HG03108 (cell line): ENCODE results near the gene CFAP65.

Source experiments
- ATAC-seq: cut with Tn5 transposase; IDR thresholded peaks from one replicate; pipeline ENCODE4 v1.9.1; 2021; ENCODE audit warnings: moderate library complexity; ENCODE audit not compliant: unreplicated experiment

Gene CFAP65

DNA sequence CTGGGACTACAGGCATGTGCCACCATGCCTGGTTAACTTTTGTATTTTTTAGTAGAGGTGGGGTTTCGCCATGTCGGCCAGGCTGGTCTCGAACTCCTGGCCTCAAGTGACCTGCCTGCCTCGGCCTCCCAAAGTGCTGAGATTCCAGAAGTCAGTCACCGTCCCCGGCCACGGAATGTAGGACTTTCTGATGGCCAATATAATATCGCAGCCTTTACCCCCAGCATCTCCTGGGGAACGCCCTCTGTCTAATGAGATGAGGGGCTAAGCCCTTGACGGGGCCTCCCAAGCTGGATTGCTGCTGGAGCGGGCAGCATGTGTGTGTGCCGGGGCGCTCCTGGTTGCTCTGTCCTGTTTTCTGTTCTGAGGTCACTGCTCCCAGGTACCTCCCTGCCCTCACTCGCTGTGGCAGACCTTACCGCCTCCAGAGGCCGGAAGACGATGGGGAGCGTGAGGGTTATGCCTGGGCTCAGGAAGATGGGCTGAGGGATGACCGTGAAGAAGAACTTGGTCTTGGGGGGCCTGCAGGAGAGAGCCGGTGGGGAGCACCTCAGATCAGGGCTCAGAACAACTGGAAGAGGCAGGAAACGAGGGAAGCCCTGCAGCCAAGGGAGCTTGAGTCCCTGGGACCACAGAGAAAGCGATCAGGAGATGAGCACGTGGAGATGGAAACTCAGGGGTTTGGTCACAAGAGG is 9.1 kb downstream of the CFAP65 start:
- ATAC-seq: no peak

DNA sequence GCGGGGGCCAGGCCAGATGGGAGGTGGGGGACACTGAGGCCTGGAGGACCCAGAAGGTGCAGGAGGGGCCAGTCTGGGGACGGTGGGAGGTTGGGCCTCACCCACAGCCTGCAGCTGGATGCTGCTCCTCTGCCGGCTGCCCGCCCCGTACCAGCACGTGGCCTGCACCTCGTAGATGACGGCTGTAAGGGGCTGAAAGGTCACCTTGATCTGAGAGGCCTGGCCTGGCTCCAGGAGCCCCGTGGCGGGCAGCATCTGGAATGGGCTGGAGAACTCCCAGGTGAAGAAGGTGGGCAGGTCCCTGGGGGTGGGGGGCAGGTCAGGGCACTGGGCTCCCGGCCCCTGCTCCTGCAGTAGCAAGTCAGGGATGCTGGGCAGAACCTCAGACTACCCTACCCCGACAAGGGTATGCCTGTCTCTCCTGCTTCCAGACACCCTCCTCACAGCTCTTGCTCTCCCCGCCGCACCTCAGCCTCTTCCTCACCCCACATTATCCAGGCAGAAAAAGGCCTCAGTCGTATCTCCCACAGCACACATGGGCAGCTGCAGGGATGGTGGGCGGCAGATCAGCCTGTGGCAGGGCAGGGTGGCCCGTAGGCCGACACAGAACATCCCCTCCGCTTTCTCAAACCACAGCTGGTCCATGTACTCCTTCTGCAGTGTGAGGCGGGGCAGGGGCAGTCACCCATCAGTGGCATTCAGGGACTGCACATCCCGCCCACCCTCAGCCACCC is 10.1 kb downstream of the CFAP65 start:
- no peak for ATAC-seq

DNA sequence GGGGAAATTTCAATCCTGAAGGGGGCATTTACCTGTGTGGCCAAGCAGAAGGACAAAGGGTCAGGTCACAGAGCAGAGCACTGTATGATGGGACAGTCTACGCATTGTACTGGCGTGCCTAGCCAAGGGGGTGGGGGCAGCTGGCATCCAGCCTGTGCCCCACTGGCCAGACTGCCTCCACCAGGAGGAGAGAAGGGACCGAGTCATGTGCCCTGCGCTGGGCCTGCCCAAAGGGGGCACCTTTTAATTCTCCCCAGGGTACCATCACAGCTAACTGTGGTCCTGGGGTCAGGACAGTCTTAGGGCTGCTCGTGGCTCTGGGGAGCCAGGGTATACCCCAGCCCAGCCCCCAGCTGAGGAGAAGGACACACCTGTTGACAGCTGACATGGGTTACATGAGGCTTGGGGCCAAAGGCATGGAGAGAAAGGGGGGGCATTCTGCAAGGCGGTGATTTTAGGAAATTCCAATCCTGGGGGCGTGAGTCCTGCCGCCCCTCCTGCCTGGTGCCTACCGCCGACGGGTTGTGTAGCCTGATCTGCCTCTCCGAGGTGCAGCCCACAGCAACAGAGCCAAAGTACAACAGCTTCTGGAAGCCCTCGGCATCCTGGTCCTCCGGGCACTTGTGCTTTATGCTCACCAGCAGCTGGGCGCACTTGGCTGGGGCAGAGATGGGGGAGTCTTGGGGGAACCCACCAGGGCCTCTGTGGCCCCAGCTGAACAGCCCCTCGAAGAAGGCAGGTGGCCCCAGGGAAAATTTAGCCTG is 11.0 kb downstream of the CFAP65 start:
- no peak for ATAC-seq

DNA sequence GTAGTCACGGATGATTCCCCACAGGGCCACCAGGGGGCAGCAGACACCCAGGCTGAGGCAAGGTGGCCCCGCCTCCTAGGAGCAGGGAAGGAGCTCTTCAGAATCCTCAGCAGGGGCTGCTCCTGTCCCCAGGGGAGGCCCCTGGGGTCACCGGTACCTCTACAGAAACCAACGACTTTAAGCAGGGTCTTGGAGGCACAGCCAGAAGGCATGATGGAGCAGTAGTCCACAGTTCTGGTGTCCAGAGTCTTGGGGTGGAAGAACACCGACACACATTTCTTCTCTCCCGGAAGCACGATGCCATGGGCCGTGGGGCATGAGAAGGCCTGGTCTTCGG is 11.5 kb downstream of the CFAP65 start:
- peak; percentile 58 for ATAC-seq

DNA sequence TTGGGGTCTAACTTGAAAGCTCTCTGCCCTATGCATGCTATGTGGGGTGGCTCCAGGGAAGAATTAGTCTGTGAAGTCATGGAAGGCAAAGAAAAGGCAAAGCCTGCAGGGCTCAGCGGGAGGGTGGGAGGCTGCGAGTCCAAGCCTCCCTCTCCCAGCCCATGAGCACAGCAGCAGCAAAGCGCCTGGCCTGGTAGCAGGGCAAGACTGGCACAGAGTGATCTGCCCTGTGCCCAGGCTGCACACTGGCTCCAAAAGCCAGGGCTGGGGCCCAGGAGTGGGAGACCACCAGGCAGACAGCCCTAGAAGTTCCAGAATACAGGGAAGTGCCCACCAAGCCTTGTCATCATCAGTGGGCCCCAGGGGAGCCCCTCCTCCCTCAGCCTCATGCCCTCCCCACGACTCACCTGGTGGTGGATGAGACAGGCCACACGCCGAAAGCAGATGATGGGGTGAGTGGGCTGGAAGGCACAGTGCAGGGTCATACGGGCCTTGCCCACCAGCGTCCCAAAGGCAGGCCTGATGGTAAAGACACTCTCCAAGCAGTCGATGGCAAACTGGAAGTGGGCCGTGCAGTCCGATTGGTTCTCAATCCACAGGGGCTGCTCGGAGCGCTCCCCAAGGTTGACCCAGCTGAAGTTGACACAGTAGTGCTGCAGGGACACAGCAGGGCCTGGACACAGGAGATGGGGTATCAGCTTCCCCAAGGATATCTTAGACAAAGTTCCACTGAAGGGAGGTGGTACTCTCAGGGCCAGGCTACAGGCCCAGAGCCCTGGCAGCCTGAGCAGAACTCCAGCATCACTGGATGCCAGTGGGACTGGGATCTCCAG is 12.1 kb downstream of the CFAP65 start:
- no peak for ATAC-seq

DNA sequence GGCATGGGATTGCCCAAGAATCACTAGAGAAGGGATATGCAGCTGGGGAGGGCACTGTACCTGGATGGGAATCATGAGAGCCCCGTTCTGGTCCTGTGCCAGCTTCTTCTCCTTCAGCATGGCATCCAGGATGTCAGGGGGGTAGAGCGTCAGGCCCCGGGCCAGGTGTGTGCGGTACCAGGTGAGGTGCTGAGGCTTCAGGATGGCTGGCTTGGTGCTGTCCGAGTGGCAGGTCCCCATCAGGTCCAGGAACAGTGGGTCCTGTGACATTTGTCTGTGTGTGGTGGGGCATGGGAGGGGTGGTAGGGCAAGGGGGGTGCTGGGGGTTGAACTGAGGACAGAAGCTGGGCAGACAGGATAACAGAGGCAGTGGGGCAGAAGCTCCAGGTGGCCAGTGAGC is 13.2 kb downstream of the CFAP65 start:
- no peak for ATAC-seq

DNA sequence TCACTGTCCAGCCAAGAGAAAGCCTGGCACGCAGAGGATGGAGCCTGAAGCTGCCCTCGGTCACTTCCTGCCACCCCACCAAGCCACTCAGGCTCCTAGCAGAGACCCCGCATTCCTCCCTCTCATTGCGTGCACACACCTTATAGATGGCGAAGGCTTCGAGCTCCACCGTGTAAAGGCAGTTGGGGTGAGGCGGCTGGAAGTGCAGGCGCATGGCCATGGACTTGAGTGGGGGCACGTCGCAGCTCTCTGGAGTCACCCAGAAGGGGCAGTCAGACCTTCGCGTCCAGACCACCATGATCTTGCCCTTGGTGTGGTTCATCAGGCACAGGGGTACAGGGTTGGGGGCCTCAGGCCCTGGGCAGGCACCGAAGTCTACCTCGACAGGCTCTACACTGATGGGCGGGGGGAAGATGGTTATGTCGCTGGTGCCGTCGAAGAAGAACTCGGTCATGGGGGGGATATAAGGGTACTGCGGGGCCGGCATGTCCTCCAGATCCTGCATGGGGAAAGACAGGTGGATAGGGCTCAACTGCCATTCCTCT is 13.7 kb downstream of the CFAP65 start:
- ATAC-seq: no peak

DNA sequence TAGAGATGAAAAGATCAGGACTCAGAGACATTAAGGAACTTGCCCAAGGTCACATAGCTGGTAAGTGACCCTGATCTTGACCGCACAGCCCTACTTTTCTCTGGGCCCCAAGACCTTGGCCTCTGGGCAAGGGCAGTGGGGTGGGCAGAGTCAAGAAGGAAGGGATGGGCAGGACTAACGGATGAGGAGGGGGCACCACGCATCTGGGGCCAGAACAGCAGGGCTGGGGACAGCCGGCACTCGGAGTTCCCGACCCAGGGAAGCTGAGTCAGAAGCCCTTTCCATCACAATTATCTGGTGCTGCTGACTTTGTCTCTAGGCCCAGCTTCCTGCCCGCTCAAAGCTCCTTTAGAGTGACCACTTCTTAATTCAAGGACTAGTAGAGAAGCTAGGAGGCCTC is 14.4 kb downstream of the CFAP65 start:
- no peak for ATAC-seq

DNA sequence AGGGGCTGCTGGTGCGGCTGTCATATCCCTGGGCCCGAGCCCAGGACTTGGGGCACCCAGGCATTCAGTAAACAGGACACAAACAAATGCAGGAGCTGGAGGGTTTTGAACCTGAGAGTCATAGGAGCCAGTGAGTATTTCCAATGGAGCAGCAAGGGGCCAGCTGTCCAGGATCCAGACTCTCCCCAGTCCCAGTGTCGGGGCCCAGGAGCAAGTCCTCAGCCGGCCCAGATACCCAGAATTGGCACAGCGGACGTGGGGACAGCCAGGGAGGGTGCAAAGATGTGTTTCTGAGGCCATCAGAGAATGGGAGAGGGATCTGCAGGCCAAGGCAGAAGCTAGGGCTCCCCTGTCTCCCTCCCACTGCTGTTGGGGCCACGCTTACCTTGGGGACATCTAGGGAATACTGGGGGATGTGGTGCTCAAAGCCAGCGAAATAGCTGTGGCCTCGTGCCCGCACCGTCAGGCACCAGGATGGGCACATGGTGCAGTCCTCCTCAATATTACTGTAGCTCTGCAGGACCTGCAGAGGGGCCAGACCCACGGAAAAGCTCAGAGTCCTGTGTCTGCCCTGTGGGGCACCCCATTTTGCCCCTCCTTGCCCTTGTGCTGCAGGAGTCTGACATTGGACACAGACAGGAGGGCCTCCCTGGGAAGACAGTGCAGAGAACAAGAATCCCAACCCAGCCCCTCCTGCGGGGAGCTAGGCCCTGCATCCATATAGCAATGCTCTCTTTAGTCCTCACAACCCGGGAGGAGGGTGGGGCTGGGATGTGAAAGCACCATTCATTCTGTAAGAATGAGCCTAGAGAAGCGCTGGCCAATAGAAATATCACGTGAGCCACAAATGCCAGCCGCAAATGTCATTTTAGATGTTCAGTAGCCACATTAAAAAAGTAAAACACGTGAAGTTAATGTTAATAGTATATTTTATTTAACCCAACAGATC is 15.4 kb downstream of the CFAP65 start:
- ATAC-seq: no peak

DNA sequence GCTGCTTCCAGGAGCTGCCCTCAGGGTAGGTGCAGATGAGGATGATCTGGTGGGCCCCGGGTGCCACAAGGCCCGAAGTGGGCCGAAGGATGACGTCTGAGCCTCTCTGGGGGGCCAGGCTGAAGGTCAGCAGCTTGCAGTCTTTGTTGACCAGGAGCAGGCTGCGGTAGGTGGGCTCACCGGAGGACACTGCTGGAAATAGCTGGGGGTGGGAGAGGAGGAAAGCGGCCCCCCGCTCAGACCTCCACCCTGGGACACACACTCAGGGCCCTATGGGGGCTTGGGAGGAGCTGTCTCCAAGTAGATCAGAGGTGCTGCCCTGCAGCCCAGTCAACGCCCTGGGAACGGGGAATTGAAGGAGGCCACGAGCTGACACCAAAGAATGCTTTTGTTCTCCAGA is 17.3 kb downstream of the CFAP65 start:
- ATAC-seq: no peak

DNA sequence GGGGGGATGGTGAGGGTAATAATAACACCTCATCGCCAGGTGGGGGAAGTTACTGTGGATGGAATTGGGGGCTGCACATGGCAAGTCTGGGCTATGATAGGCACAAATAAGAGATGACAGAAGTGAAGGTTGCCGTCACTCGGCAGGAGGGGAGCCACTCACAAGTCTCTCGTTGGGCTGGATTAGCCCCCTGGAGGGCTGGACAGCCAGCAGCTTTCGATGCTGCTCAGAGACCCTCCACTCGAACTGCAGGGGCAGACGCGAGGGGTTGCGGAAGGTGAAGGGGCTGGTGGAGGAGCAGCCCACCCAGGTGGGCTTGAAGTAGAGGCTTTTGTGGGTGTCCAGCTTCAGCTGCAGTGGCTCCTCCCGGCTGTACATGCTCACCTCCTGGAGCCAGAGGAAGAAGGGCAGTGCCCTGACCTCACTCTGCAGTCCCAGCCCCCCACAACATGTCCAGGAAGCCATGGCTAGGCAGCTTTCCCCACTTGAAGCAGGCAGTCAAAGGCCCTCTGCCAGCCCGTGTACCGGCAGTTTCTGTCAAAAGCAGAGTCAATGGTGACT is 18.2 kb downstream of the CFAP65 start:
- ATAC-seq: no peak

DNA sequence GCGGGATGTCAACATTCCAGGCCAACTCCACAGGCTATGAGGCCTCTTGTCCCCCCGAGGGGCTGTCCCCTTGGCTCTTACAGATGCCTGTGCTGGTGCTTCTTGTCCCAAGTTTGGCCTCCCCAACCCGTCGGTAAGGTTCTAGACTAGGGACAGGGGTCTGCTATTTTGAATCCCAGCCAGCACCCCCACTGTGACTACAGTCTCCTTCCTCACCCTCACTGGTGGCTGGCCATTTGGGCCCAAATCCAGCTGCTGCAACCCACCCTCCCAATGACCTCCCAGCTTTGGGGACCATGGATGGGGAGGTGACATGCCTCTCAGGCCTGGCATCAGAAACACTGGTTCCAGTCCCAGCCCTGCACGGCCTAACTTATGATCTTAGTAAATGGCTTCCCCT is 18.7 kb downstream of the CFAP65 start:
- no peak for ATAC-seq

DNA sequence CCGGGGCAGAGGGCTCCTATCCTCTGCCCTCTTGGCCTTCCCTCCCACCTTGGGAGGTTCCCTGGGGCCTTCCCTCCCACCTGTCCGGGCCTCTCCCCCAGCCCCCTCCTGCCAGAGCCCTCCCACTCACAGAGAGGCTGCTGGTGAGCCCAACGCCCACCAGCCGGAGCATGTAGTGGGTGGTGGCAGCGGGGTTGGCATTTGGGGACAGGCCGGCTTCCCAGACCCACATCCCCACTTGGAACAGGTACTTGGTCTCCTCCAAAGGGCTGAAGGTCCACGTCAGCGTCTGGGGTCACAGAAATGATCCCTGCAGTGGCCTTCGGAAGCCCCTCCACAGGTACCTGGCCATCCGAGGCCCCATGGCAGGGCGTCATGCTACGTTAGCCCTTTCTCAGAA is 19.3 kb downstream of the CFAP65 start:
- no peak for ATAC-seq

DNA sequence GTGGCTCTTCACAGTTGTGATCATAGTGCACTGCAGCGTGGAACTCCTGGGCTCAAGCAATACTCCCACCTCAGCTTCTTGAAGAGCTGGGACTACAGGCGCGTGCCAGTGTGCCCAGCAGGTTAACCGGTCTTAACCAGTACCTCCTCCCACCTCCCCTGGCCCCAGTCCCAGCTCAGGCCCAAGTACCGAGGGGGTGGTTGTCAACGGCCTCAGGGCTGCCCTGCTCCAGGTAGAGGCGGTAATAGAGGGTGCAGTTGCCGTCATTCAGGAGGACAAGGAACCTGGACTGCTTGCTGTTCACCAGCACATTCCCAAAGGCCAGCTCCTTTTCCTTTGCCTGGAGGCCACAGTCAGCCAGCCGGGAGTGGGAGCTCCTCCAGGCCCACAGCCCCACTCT is 19.7 kb downstream of the CFAP65 start:
- ATAC-seq: no peak

DNA sequence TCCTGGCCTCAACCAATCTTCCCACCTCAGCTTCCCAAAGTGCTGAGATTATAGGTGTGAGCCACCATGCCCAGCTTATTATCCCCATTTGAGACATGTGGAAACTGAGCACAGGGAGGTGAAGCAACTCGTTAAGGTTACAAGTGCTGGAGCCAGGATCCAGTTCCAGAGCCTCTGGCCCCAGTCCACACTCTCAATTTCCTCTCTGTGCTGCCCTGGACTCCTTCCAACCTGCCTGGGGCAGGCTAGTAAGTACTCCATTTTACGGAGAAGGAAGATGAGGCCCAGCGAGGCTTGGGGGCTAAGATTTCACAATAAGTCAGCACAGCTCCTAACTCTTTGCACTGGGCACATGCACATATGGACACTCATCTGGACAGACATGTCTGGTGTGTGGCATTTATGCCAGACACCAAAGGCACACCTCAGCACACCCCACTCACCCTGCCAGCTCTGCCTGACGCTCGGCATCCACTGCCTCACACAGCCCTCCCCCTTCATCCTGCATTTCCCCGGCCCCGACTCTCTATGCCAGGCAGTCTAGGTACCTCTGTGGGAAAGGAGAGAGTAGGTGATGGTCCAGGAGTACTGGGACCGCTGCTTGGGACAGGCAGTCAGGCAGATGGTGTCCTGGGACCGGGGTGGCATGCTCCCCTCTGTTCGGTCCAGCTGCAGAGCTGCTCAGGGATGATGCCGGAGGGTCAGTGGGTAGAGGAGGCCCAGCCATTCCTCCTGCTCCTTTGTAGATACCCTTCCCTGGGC is 20.5 kb downstream of the CFAP65 start:
- no peak for ATAC-seq

DNA sequence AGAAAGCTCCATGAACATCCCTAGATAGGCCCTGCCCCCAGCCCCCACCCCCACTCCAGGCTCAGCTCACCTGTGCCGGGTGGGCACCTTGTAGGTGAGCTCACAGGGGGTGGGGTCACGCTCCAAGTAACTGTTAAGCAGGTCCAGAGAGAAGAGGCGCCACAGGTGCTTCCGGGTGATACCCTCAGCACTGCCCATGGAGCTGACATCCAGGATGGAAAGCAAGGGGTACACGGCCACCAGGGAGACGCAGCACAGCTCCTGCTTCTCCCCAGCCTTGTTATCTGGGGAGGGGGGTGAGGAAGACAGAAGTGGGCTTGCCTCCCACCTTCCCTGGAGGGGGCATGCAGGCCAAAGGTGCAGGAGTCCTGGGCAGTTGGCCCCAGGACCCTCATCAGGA is 21.9 kb downstream of the CFAP65 start:
- no peak for ATAC-seq

DNA sequence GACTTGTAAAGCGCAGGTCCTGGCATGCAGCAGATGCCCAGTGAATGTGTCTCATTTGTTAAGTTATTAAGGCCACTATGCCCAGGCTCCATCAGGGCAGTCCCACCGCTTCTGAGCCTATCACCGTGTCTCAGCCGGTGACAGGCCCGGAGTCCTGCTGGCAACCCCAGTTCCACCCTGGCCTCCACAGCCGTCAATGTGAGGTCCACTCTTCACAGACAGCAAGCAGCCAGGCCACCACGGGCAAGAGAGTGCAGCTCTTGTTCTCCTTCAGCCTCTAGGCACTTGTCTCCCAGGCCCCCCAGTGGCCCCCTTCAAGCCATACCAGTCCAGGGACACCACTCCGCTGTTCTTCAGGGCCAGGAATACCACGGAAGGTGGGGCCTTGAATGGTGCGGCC is 22.6 kb downstream of the CFAP65 start:
- ATAC-seq: no peak

DNA sequence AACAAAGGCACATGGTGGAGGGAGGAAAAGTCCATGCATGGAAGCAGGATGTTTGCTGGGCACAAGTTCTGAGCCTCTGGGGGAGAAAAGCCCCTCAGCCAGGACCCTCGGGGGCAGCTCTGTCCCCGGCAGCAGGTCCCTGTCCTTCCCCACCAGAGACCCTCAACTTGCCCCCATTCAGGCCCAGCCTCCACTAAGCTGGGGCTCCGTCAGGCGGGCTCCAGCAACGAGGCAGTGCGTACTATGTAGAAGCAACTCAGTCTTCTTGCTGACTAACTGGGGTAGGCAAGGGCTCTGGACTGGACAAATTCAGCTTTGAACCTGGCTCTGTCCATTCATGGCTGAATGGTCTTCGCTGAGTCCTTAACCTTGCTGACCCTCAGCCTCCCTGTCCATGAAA is 23.0 kb downstream of the CFAP65 start:
- ATAC-seq: no peak
